Activated CD8-positive, alpha-beta memory T cell treated with anti-CD3 and anti-CD28 coated beads for 1 hour (primary cell): Measurements from ENCODE around the gene RAB26.
A peak's percentile ranks its signal among the peaks of the same experiment; 100 is the strongest.

Experiments used
- DNase-seq, 2 donors: peaks; one replicate each; pipeline ENCODE4 v3.0.0-alpha.2; 2020; ENCODE audit warnings: low read depth in 1 of 2; ENCODE audit errors: extremely low read depth in 1 of 2

The RAB26 gene

DNA sequence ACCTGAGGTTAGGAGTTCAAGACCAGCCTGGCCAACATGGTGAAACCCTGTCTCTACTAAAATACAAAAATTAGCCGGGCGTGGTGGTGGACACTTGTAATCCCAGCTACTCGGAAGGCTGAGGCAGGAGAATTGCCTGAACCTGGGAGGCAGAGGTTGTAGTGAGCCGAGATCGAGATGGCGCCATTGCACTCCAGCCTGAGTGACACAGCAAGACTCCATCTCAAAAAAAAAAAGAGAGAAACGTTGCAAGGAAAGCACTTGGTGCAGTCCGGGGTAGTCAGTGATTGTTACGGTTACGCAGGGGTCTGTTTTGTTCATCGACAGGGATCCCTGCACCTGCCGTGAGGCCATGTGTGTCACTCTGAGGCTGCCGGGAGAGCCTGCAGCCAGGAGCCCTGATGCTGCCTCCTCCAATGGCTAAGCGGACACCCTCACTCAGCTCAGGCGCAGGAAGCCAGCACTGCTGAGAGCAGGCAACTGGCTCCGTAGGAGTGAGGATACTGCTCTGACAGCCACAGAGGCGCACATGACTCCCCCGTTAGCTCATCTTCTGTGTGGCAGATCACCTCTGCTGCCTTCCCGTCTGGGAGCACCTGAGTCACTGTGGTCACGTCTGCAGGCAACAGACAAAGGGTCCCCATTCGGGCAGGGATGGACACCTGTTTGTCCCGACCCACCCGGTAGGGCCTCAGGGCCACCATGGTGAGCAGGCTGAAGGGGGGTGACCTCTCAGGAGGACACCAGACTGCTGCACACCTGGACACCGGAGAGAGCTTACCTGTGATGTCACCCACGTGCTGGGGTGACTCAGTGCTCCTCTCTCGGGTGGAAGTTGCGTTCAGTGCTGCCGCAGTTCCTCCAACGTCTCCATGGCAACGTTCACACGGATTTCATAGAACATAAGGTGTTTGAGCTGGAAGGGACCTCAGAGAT is 5.2 kb upstream of the RAB26 start:
- DNase-seq, result no peak

DNA sequence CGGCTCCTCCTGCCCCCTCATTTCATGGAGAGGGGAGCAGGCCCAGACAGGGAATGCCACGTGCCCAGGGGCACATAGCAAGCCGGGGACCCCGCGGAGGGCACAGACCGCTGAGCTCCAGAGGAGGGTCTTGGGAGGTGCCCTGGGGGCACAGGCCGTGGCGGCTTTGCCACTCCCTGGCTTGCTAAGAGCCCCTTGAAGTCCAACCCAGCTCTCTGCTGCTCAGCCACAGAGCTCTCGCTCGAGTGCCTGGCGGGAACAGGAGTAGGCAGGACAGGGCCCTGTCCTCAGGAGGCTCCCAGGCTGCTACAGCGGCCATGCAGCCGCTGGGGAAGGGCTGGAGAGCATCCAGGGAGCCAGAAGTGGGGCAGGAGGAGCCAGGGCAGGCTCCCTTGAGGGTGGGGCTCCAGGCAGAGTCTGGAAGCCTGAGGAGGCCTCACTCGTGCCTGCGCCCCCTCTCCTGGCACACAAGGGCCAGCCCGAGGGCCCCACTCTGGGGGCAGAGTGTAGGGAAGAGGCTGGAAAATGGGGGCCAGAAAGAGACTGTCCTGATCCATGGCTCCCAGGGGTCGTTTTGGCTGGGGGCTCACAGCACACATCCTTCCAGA is 4.4 kb upstream of the RAB26 start:
- DNase-seq, result no peak

DNA sequence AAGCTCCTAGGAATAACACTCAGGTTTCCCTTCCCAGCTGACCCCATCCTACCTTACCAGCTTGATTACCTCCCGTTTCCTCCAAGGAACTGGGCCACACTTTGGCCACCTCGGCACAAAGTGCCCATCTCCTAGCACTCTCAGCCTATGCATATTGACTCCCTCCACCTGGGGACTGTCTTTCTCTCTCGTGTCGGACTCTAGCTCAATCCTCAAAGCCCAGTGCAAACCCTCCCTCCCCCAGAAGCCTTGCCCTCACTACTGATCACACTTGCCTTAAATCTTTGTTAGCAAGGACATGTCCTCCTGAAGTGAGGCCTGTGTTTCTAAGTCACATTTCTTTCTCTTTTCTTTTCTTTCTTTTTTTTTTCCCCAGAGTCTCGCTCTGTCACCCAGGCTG is 2.6 kb upstream of the RAB26 start:
- DNase-seq, result no peak

DNA sequence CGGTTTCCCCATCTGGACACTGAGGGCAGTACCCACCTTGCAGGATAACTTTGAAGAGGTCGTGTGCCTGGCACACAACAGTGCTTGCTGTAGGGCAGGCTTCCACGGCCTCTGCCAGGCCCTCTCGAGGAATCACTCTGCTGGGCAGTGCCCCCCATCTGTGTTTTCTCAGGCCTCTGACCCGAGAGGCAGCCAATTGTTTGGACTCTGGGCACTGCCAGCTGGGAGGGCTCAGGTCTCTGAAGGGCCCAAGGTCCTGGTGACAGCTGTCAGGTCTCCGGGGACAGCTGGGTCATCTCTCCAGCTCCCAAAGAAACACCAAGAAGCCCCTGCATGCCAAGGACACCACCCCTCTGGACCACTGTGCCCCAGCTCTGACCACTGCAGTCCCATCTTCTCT is 1.0 kb upstream of the RAB26 start:
- DNase-seq, result no peak

DNA sequence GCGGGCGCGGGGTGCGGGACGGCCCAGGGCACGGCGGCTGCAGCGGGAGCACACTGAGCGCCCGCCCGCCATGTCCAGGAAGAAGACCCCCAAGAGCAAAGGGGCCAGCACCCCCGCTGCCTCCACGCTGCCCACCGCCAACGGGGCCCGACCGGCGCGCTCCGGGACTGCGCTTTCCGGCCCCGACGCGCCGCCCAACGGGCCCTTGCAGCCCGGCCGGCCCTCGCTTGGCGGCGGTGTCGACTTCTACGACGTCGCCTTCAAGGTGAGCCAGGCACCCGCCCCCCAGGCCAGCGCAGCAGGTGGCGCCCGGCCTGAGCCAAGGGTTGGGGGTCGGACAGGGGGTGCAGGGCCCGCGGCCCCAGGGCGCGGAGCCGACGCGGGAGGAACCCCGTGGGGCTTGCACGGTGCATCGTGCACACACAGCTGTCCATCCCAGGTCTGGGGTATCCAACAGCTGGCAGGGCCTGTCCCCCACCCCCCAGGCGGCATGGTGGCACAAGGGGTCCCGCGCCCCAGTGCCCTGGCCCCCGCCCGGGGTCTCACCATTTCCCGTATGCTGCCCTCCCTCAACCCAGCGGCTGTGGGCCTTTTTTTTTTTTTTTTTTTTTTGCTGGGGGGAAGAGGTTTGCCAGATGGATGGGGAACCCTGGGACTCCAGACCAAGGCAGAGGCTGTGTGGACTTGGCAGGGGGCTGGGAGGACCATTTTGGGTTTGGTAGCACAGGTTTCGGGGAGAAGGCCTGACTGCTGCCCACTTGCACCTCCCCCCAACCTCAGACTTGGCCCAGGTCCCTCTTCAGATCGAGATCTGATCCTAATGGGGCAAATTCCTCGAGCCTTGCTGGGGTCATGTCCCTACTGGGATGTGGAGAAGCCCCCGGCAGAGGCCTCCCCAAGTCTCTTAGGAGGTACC is 547 bp downstream of the RAB26 start:
- DNase-seq, result no peak

DNA sequence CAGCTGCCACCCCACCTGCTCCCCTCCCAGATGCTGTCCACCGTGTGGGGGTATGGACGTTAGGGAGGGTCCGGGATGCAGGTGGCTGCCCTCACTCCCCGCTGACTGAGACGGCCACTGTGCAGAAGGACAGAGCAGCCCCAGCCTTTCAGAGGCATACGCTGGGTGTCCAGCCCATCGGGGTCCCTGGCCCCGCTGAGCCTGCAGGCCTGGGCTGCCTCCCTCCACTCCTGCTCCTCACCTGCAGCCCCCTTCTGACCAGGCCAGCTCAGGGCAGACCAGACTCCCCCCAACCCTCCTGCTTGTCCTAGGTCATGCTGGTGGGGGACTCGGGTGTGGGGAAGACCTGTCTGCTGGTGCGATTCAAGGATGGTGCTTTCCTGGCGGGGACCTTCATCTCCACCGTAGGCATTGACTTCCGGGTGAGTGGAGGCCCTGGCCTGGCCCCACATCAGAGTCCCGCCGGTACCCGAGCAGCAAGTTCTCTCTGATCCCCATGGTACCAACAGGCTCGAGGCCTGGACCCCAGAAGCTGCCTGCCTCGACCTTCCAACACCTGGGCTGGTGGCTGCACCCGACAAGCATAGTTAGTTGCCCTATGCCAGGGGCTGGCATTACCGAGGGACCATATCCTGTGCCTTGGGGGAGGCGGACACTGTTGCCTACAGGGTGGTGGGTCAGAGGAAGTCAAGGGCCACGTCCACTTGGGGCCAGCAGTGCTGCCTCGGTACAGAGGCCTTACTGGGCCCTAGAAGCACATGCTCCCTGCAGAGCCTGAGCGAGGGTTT is 1.4 kb downstream of the RAB26 start:
- DNase-seq, result no peak

DNA sequence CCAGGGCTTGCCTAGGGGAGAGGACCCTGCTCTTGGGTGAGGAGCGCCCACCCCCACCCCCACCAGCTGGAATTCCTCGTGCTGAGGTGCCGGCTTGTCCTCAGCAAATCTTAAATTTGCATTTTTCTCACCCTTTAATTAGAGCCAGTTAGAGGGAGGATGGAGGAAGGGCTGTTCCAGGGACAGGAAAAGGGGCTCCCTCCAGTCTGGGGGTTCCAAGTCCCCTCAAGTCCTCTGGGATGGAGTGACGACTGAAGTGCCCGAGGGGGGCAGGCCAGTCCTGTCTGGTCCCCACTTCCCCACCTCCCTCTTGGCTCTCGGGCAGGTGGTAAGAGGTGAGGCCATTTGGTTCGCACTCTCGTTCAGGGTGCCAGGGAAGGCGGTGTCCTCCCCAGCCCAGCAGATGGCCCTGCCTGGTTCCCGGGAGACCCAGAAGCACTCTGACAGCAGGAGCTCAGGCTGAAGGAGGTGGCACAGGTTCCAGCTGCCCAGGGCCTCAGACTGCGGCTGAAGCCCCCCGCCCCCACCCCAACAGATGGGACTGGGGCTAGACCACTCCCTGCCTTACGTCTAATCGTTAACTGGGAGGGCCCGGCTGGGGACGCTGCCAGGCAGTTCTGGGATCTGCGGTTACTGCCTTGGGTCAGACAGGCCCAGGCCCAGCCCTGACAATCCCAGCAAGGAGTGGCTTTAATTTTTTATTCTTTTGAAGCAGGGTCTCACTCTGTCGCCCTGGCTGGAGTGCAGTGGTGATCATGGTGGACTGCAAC is 2.2 kb downstream of the RAB26 start:
- no peak for DNase-seq

DNA sequence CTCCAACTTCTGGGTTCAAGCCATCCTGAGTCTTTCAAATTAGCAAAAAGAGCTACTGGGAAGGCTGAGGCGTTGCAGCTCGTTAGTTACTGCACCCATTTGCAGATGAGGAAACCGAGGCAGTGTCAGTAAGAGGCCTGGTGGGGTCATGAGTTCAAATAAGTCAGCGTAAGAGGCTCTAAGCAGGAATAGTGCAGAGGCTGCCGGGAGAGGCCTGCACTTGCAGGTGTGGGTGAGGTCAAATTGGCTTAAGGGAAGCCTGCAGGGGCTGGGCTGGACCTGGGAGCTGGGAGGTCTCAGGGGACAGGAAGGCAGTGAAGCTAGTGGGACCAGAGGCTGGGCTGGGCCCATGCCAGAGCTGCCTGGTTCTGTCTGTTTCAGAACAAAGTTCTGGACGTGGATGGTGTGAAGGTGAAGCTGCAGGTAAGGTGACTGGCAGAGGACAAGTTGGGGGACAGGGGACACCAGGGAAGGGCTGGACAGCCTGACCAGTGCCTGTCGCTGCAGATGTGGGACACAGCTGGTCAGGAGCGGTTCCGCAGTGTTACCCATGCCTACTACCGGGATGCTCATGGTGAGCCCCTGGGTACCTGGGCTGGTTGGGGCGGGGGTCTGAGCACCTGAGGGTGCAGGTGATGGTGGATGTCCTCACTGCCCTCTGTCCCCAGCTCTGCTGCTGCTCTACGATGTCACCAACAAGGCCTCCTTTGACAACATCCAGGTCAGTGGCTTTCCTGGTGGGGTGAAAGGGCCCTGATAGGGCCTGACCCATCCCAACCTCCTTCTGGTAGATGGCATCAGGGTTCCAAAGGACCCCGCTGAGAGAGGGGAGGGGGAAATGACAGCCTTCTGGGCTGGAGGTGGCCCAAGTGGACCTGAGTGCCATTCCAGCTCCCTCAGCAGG is 3.0 kb downstream of the RAB26 start:
- no peak for DNase-seq

DNA sequence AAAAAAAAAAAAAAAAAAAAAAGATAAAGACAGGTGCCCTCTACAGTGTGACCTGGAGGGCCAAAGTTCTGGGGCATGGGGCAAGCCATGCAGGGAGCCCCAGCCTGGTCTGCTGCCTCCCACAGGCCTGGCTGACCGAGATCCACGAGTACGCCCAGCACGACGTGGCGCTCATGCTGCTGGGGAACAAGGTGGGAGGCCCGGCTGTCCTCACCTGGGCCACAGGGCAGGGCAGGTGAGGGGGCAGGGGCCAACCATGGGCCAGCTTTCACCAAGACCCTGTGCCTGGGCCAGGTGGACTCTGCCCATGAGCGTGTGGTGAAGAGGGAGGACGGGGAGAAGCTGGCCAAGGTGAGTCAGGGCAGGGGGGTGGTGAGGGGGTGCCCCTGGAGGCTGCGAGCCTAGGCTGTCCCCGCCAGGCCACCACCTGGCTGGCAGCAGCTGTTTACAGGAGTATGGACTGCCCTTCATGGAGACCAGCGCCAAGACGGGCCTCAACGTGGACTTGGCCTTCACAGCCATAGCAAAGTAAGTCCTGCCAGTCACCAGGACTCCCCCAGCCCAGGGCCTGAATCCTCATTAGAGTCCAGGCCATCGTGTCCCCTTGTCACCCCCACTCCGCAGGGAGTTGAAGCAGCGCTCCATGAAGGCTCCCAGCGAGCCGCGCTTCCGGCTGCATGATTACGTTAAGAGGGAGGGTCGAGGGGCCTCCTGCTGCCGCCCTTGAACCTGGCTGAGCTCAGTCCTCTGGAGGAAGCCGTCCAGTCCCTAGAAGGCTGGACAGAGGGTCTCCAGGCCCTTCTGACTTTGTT is 4.5 kb downstream of the RAB26 start:
- DNase-seq, result no peak

DNA sequence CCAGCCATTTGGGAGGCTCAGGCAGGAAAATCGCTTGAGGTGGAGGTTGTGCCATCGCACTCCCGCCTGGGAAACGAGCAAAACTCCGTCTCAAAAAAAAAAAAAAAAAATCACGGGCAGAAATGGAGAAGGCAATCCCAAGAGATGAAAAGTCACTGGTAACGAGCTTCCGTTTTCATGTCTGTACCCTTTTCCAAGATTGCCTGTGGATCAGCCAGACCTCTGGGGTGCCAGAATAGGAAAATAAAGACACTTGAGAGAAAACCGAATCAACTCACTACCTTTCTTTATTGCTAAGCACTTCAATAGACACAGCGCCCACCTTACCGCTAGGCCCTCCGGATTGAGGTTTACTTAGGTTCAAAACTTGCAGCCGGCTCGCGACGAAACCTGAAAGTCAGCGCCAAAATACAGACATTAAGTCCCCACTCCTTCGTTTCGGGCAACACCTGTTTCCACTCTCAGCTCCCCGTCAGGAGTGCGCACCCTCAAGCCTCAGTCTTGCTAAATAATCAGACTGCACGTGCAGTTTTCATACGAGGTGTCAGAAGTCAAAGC is 6.2 kb downstream of the RAB26 start:
- DNase-seq, result no peak

DNA sequence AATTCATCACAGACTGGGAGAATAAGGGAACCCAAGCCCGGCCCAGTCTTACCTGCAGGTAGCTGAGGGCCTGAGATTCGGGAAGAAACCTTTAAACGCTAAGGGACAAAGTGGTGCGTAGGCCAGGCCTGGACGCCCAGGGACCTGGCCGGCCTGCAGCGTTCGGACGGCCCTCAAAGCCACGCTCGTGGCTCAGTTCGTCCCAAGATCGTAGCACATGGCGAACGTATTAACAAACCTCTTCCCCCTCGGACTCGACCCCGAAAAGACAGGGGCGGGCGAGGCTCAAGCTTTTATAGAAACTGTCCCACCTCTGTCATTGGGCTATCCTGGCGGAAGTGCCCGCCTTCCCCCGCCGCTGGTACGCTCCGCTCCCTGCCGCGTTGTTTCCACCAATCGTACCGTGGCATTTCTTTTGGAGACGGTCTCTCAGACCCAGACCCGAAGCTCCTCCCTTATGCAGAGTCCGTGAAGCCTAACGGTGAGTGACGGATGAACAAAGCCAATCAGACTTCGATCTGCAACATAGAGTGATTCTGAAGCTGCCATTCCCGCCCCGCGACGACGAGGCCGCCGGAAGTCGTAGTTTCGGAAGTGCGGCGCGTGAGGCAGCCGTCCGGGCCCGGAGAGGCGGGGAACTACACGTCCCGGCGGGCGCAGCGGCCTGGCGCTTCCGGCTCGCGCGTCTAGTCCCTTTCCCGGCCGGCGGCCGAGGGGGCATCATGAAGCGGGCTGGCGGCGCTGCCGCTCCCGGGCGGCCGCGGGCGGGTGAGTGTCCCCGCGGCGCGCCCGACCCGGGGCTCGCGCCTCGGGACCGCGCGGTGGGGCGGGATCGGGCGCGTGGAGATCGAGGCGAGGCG is 6.9 kb downstream of the RAB26 start, which contains the start of gene TRAF7:
Gene TRAF7 (plus strand): TSS at position 692 of the 860 bp plus-strand sequence. CDS start 8,139 bp downstream, outside the sequence.
- peak; percentile 91 to 97 for DNase-seq

DNA sequence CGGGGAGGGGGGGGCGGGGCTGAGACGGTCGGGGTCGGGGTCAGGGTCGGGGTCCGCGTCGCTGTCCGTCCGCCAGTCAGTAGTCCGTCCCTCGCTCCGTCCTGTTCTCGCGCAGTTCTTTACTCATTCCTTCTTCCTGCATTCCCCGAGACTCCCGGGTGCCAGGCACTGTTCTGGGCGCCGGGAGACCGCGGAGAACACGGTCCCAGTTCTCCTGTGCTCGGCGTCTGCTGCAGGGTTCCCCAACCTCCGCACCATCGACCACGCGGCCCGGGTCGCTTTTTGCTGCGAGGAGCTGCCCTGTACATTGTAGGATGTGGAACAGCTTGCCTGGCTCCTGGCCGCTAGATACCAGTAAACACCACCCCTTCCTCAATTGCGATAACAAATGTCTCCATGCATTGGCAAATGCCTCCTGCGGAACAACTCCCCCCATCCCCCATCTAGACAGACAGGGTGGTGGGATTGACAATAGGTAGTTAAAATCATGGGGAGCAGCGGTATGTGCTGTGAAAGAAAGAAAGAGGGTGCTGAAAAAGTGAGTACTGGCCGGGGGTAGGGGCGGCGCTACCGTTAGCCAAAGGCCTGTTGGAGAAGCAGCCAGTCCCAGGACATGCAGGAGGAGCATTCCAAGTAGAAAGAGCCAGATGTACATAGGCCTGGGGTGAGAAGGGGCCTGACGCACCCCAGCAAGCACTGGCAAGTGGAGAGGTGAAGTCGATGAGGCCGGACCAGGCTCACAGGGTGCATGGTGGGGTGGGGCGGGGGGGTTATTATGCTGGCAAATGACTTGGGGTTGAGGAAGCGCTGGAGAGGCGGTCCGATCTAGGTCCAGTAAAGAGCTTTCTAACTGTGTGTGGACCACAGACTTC is 7.8 kb downstream of the RAB26 start:
- no peak for DNase-seq

DNA sequence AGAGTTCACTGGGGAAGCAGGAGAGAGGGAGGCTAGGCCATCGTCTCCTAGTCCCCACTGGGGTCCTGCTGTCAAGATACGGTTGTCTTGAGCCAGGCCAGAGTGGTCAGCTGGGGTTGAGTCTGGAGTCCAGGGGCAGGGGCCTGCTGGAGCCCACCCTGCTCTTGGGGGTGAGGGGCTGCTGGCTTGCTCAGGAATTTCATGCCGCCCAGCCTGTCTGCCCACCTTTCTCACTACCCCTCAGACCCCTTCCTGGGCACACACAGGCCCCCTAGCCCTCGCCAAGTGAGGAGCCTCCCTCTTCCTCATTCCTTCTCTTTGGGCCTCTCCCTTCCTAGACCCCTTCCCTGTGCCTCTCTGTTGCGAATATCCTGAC is 8.4 kb downstream of the RAB26 start:
- no peak for DNase-seq

DNA sequence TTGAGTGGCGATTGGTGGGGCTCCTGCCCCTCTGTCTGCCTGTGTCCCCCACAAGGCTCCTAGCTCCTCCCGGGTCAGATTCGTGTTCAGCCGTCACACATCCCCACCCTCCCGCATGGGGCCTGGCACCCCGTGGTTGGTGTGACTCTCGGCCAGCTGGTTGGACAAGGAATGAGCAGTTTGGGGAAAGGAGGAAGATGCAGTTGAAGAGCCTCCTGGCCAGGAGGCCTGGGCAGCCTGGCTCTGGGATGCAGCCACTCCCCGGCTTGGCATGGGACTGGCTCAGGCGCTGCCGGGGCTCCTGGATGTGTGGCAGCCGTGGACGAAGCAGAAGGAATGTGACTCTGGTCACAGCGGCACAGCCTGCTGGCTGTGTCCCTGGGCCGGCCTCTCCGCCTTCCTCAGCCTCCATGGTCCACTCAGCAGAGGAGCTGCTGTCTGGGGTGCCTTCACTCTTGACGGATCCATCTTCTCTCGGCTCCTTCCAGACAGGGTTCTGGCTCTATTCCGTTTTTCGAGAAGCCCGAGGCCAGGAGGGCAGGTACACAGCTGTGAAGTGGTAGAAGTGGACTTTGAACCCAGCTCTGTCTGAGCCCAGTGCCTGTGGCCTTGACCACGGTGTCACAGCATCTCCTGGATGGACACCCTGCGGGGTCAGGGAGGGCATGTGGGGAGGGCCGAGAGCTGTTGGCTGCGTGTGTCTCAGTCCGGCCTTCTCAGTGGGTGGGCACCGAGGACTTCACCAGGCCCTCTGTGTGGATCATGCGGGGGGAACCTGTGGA is 9.2 kb downstream of the RAB26 start:
- no peak for DNase-seq

DNA sequence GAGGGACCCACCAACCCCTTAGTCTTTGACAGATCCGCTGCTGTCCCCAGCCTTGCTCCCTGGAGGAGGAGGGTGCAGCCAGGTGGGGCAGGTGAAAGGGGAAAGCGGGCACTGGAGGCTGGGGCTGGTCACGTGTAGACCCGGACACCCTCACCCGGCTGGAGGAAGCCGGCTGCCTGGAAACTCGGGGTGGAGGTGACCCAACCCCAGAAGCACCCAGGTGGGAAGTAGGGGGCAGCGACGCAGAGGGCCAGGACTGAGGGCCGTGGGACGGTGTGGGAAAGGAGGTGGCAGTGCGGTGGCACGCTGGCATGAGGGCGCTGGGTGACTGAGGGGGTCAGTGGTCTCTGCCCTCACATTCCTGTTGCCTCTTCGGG is 9.8 kb downstream of the RAB26 start:
- DNase-seq, result no peak
